Islet precursor cell (in vitro differentiated cells): ENCODE measurements around the gene FAM216B.

Source experiments
- DNase-seq: peaks from one replicate; pipeline ENCODE4 v3.0.0-alpha.2; 2018

FAM216B gene

GRCh38 chr13:42836930-42837690 lies 55.7 kb downstream of the FAM216B start:
- DNase-seq: no peak
